ENCODE results near the gene UBE2J1. TPM values are rescaled to one million over a fixed set of nuclear protein-coding genes. Genes with fewer than 3 reads are reported as not detected.

Gene UBE2J1
- total RNA-seq, 2 experiments from 2014 or later, result 34.7 to 34.9 TPM

DNA sequence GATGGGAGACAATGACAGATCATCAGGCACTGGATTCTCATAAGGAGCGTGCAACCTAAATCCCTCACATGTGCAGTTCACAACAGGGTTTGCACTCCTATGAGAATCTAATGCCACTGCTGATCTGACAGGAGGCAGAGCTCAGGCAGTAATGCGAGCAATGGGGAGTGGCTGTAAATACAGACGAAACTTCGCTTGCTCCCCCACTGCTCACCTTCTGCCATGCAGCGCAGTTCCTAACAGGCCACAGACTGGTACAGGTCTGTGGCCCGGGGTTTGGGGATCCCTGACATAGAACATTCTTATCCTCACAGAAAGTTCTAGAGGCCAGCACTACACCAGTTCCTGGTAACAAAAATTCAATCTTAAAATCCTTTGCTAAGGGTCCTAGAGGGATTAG lies 36.3 kb upstream of the UBE2J1 start:
- Histone ChIP-seq H3K4me3 (ENCODE audit: low read length) (no peak overlapping the region), H3K27ac (ENCODE audit: low read depth in 1 of 2, low read length in 2 of 2) (no peak overlapping the region), H3K4me1 (ENCODE audit: insufficient read depth, low read length) (no peaks in the 10 kb centered on the region), H3K9me3 (ENCODE audit: control insufficient read depth in 1 of 2, insufficient read depth in 1 of 2, low read length in 2 of 2) (peaks cover 4% of the 10 kb centered on the region in 2 experiments), H3K36me3 (ENCODE audit: insufficient read depth, low read length) (no peaks in the 10 kb centered on the region), H3K27me3 (ENCODE audit: control insufficient read depth in 1 of 2, insufficient read depth in 2 of 2, low read length in 2 of 2) (no peaks in the 10 kb centered on the region)
- Mint-ChIP-seq H3K4me1 (ENCODE audit: low read depth) (no peaks in the 10 kb centered on the region), H3K36me3 (ENCODE audit: low read depth) (no peaks in the 10 kb centered on the region), H3K27ac (no peak overlapping the region), H3K27me3 (no peaks in the 10 kb centered on the region), H3K9me3 (peaks cover 9% of the 10 kb centered on the region), H3K4me3 (no peak overlapping the region)
- intact Hi-C loops (cut with DNase I, micrococcal nuclease), result no loop called here
- POLR2A ChIA-PET, result no interaction called here
- no peak for DNase-seq
- no peak for TF ChIP-seq CTCF (IDR thresholded peaks at IDR 0.05)
- ATAC-seq (ENCODE audit: poor library complexity), result no peak
- CTCF ChIA-PET, result no interaction called here

- no peak overlapping the region for H3K4me3 ChIP-seq (ENCODE audit: low read length)
- Mint-ChIP-seq H3K4me1 (ENCODE audit: low read depth) (no peaks in the 10 kb centered on the region), H3K27me3 (no peaks in the 10 kb centered on the region), H3K36me3 (ENCODE audit: low read depth) (no peaks in the 10 kb centered on the region), H3K9me3 (peaks cover 4% of the 10 kb centered on the region), H3K4me3 (no peak overlapping the region), H3K27ac (no peak overlapping the region)
- H3K27ac ChIP-seq (ENCODE audit: low read depth in 1 of 2, low read length in 2 of 2), result no peak overlapping the region
- peaks cover 0 to 4% of the 10 kb centered on the region in 2 experiments for H3K9me3 ChIP-seq (ENCODE audit: control insufficient read depth in 1 of 2, insufficient read depth in 1 of 2, low read length in 2 of 2)
- no peaks in the 10 kb centered on the region for H3K4me1 ChIP-seq (ENCODE audit: insufficient read depth, low read length)
- no peaks in the 10 kb centered on the region for H3K36me3 ChIP-seq (ENCODE audit: insufficient read depth, low read length)
- POLR2A ChIA-PET, result no interaction called here
- CTCF ChIA-PET, result no interaction called here
- intact Hi-C loops (cut with DNase I, micrococcal nuclease), result no loop called here
- ATAC-seq (ENCODE audit: poor library complexity), result no peak
- TF ChIP-seq CTCF (IDR thresholded peaks at IDR 0.05), result no peak
- H3K27me3 ChIP-seq (ENCODE audit: control insufficient read depth in 1 of 2, insufficient read depth in 2 of 2, low read length in 2 of 2), result no peaks in the 10 kb centered on the region
- DNase-seq, result no peak
Measured at GRCh38 chr6:89387516-89388201, 35.1 kb upstream of the UBE2J1 start.

DNA sequence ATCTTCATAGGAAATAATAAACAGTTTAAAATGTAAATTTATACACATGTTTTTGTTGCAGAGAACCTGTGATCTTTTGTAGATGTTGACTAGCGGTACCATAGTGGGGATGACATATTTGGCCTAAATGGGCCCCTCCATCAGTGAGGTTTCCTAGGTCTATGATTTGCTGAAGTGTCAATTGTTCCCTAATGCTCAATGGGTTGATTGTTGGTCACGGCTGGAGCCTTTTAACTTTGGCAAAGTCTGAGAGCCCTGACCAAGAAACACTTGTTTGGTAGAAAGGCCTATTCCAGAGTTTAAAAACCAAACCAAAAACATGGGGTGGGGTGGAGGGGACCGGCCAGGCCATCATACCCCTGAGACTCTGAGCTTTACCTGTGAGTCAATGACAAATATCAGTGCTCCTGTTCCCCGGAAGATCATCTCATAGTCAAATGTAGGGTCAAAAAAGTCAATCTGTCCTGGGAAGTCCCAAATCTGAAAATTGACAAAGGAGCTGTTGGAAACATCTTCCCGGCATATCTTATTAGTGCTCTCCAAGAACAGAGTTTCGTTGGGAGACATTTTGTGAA lies 34.5 kb upstream of the UBE2J1 start:
- H3K9me3 ChIP-seq (ENCODE audit: control insufficient read depth in 1 of 2, insufficient read depth in 1 of 2, low read length in 2 of 2), result peaks cover 0 to 4% of the 10 kb centered on the region in 2 experiments
- Mint-ChIP-seq H3K9me3 (peaks cover 4% of the 10 kb centered on the region), H3K27ac (no peak overlapping the region), H3K36me3 (ENCODE audit: low read depth) (no peaks in the 10 kb centered on the region), H3K4me1 (ENCODE audit: low read depth) (no peaks in the 10 kb centered on the region), H3K27me3 (no peaks in the 10 kb centered on the region), H3K4me3 (no peak overlapping the region)
- POLR2A ChIA-PET, result no interaction called here
- no peak overlapping the region for H3K27ac ChIP-seq (ENCODE audit: low read depth in 1 of 2, low read length in 2 of 2)
- intact Hi-C loops (cut with DNase I, micrococcal nuclease), result no loop called here
- no peaks in the 10 kb centered on the region for H3K4me1 ChIP-seq (ENCODE audit: insufficient read depth, low read length)
- no peak for TF ChIP-seq CTCF (IDR thresholded peaks at IDR 0.05)
- H3K27me3 ChIP-seq (ENCODE audit: control insufficient read depth in 1 of 2, insufficient read depth in 2 of 2, low read length in 2 of 2), result no peaks in the 10 kb centered on the region
- H3K4me3 ChIP-seq (ENCODE audit: low read length), result no peak overlapping the region
- DNase-seq, result no peak
- CTCF ChIA-PET, result no interaction called here
- no peak for ATAC-seq (ENCODE audit: poor library complexity)
- H3K36me3 ChIP-seq (ENCODE audit: insufficient read depth, low read length), result no peaks in the 10 kb centered on the region

Data from CD4-positive, alpha-beta T cell (primary cell).